Stimulated activated CD8-positive, alpha-beta memory T cell treated with anti-CD3 and anti-CD28 coated beads, Interleukin-7, amount 100 ng/mL, for 1 hour (primary cell): ENCODE results near the gene ARHGAP15.

ENCODE experiments used
- DNase-seq, 2 donors: peaks; one replicate each; pipeline ENCODE4 v3.0.0-alpha.2; 2020; ENCODE audit warnings: low read depth in 2 of 2

ARHGAP15 gene

GRCh38 chr2:143144813-143145455, 15.7 kb downstream of the ARHGAP15 start:
- DNase-seq: no peak

GRCh38 chr2:143146366-143146765, 17.1 kb downstream of the ARHGAP15 start:
- no peak for DNase-seq

GRCh38 chr2:143146815-143147530, 17.8 kb downstream of the ARHGAP15 start:
- no peak for DNase-seq

GRCh38 chr2:143148011-143148410, 18.8 kb downstream of the ARHGAP15 start:
- DNase-seq: no peak

GRCh38 chr2:143148757-143149156, 19.5 kb downstream of the ARHGAP15 start:
- DNase-seq: no peak

GRCh38 chr2:143150287-143150686, 21.1 kb downstream of the ARHGAP15 start:
- no peak for DNase-seq

- DNase-seq: no peak
These were observed 22.0 kb downstream of the ARHGAP15 start for GRCh38 chr2:143151111-143151752.

GRCh38 chr2:143152219-143152618, 23.0 kb downstream of the ARHGAP15 start:
- DNase-seq: no peak

GRCh38 chr2:143152637-143153036, 23.4 kb downstream of the ARHGAP15 start:
- no peak for DNase-seq

GRCh38 chr2:143155661-143156060, 26.4 kb downstream of the ARHGAP15 start:
- no peak for DNase-seq

GRCh38 chr2:143157001-143157400, 27.8 kb downstream of the ARHGAP15 start:
- DNase-seq: no peak

GRCh38 chr2:143157418-143157817, 28.2 kb downstream of the ARHGAP15 start:
- DNase-seq: no peak

- no peak for DNase-seq
These were observed 28.9 kb downstream of the ARHGAP15 start for GRCh38 chr2:143158098-143158497.

GRCh38 chr2:143158551-143159485, 29.6 kb downstream of the ARHGAP15 start:
- DNase-seq: no peak

GRCh38 chr2:143159486-143159840, 30.2 kb downstream of the ARHGAP15 start:
- DNase-seq: no peak

- no peak for DNase-seq
These were observed 31.8 kb downstream of the ARHGAP15 start for GRCh38 chr2:143160732-143161707.

GRCh38 chr2:143162123-143162837, 33.1 kb downstream of the ARHGAP15 start:
- DNase-seq: peak; percentile 25 to 26

- no peak for DNase-seq
These were observed 33.8 kb downstream of the ARHGAP15 start for GRCh38 chr2:143162997-143163396.

- DNase-seq: no peak
These were observed 34.3 kb downstream of the ARHGAP15 start for GRCh38 chr2:143163499-143163898.

- DNase-seq: no peak
These were observed 36.1 kb downstream of the ARHGAP15 start for GRCh38 chr2:143165291-143165690.
